ENCODE data around the gene PFDN5.
"Not testable (repeated sequence)": the region's sequence is repeated elsewhere in the genome, so short reads cannot be mapped to it uniquely, and the experiment has no call there.

PFDN5 gene

GRCh38 chr12:53287741-53288216 is 7.6 kb upstream of the PFDN5 start:
- no peak for DNase-seq

- DNase-seq = no peak
These were observed 7.0 kb upstream of the PFDN5 start for GRCh38 chr12:53288322-53288721.

- DNase-seq = no peak
These were observed 5.5 kb upstream of the PFDN5 start for GRCh38 chr12:53289891-53290290.

GRCh38 chr12:53290661-53291060 is 4.7 kb upstream of the PFDN5 start:
- DNase-seq = no peak

GRCh38 chr12:53292426-53292825 is 2.9 kb upstream of the PFDN5 start:
- no peak for DNase-seq

GRCh38 chr12:53295891-53296219 is 513 bp downstream of the PFDN5 start:
- DNase-seq = no peak

- DNase-seq = not testable (repeated sequence)
These were observed 1.8 kb downstream of the PFDN5 start for GRCh38 chr12:53297106-53297505.

- no peak for DNase-seq
These were observed 2.8 kb downstream of the PFDN5 start for GRCh38 chr12:53298164-53298563.

GRCh38 chr12:53299101-53299453 is 3.7 kb downstream of the PFDN5 start:
- DNase-seq = no peak

- DNase-seq = peak; percentile 79 to 81
These were observed 4.3 kb downstream of the PFDN5 start, which contains the start of gene MYG1 for GRCh38 chr12:53299454-53300180. Gene MYG1, plus strand, starts transcription at chr12:53299695. Its CDS starts 43 bp downstream, at chr12:53299738.

- DNase-seq = no peak
These were observed 4.8 kb downstream of the PFDN5 start for GRCh38 chr12:53300187-53300586.

- no peak for DNase-seq
These were observed 7.6 kb downstream of the PFDN5 start for GRCh38 chr12:53302903-53303302.

GRCh38 chr12:53306826-53307225 is 11.5 kb downstream of the PFDN5 start:
- DNase-seq = no peak

GRCh38 chr12:53308276-53308675 is 12.9 kb downstream of the PFDN5 start:
- DNase-seq = no peak

GRCh38 chr12:53313996-53314395 is 18.7 kb downstream of the PFDN5 start:
- DNase-seq = no peak

- no peak for DNase-seq
These were observed 25.2 kb downstream of the PFDN5 start for GRCh38 chr12:53320352-53321195.

- no peak for DNase-seq
These were observed 28.9 kb downstream of the PFDN5 start for GRCh38 chr12:53324113-53324778.

- DNase-seq = peak; percentile 80 to 89
These were observed 29.6 kb downstream of the PFDN5 start for GRCh38 chr12:53324779-53325510.

- DNase-seq = no peak
These were observed 30.2 kb downstream of the PFDN5 start for GRCh38 chr12:53325511-53326061.

- no peak for DNase-seq
These were observed 31.3 kb downstream of the PFDN5 start for GRCh38 chr12:53326460-53327185.

- no peak for DNase-seq
These were observed 32.2 kb downstream of the PFDN5 start for GRCh38 chr12:53327435-53328042.
